ENCODE measurements around the gene BABAM2. TPM values are rescaled to one million over a fixed set of nuclear protein-coding genes. Genes with fewer than 3 reads are reported as not detected.

The BABAM2 gene
- total and polyA plus RNA-seq, 10 of the 15 experiments (the other 5 are each of a cell fraction or from before 2014, with no cell fraction given), result 30.7 to 59.9 (median 44.5) TPM

DNA sequence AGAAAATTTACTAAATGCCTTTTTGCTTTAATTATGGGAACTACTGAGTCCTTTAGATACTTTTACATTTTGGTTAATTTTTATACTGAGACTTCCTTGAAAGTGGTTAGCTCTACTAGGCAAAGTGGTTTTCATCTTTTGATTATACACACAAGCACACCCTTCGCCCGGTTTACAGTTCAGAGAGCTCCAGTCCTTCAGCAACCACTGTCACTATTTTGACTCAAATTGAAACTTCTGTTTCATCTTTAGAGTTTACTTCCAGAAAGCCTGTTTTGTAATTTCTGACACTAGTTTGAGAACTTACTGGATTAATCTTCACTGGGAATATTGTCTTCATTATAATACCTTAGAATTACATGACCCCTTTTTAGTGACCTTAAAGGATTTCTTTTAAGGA lies 361.8 kb downstream of the BABAM2 start (continued):
- TF ChIP-seq, protein P1, sequence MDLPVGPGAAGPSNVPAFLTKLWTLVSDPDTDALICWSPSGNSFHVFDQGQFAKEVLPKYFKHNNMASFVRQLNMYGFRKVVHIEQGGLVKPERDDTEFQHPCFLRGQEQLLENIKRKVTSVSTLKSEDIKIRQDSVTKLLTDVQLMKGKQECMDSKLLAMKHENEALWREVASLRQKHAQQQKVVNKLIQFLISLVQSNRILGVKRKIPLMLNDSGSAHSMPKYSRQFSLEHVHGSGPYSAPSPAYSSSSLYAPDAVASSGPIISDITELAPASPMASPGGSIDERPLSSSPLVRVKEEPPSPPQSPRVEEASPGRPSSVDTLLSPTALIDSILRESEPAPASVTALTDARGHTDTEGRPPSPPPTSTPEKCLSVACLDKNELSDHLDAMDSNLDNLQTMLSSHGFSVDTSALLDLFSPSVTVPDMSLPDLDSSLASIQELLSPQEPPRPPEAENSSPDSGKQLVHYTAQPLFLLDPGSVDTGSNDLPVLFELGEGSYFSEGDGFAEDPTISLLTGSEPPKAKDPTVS (IDR thresholded peaks at IDR 0.05; ENCODE audit: low read depth, low read length), result no peak
- TF ChIP-seq, protein P2, sequence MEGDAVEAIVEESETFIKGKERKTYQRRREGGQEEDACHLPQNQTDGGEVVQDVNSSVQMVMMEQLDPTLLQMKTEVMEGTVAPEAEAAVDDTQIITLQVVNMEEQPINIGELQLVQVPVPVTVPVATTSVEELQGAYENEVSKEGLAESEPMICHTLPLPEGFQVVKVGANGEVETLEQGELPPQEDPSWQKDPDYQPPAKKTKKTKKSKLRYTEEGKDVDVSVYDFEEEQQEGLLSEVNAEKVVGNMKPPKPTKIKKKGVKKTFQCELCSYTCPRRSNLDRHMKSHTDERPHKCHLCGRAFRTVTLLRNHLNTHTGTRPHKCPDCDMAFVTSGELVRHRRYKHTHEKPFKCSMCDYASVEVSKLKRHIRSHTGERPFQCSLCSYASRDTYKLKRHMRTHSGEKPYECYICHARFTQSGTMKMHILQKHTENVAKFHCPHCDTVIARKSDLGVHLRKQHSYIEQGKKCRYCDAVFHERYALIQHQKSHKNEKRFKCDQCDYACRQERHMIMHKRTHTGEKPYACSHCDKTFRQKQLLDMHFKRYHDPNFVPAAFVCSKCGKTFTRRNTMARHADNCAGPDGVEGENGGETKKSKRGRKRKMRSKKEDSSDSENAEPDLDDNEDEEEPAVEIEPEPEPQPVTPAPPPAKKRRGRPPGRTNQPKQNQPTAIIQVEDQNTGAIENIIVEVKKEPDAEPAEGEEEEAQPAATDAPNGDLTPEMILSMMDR (IDR thresholded peaks at IDR 0.05 in 2 of 3, conservative IDR thresholded peaks at IDR 0.05 in 1 of 3; ENCODE audit: control insufficient read depth in 2 of 3, extremely low read depth in 1 of 3, insufficient read depth in 1 of 3, low read depth in 3 of 3, low read length in 3 of 3), result no peak
- TF ChIP-seq CHD1 (IDR thresholded peaks at IDR 0.05; ENCODE audit: low read depth, low read length) (no peak), TARDBP (IDR thresholded peaks at IDR 0.05; ENCODE audit: borderline replicate concordance) (no peak), HCFC1 (IDR thresholded peaks at IDR 0.05; ENCODE audit: low read length) (no peak), CHD4 (IDR thresholded peaks at IDR 0.05) (no peak), CBX5 (IDR thresholded peaks at IDR 0.05; ENCODE audit: low read depth) (no peak), TBL1XR1 (IDR thresholded peaks at IDR 0.05; ENCODE audit: low read depth, low read length) (no peak), DPF2 (IDR thresholded peaks at IDR 0.05) (0 out of 2 replicates have a peak, but pooled peaks have one; percentile 33), NFYA (IDR thresholded peaks at IDR 0.05; ENCODE audit: borderline replicate concordance, low read depth, low read length) (no peak), CEBPB (IDR thresholded peaks at IDR 0.05; ENCODE audit: borderline replicate concordance in 1 of 2, low read depth in 2 of 2, low read length in 2 of 2) (peak in 1 of 2 experiments; percentile 31; a peak in 1 of 4 replicates), SREBF2 (IDR thresholded peaks at IDR 0.05; ENCODE audit: low read length) (no peak), CREM (IDR thresholded peaks at IDR 0.05; ENCODE audit: low read depth) (0 out of 2 replicates have a peak, but pooled peaks have one; percentile 27), NR2C2 (IDR thresholded peaks at IDR 0.05; ENCODE audit: borderline replicate concordance, control insufficient read depth, insufficient read length, low read depth) (no peak), ZBED1 (IDR thresholded peaks at IDR 0.05; ENCODE audit: borderline replicate concordance) (no peak), YY1 (IDR thresholded peaks at IDR 0.05; ENCODE audit: low read depth, low read length) (no peak), ZZZ3 (IDR thresholded peaks at IDR 0.05; ENCODE audit: control insufficient read depth, insufficient read length, low read depth) (no peak), PAX5 (IDR thresholded peaks at IDR 0.05; ENCODE audit: borderline replicate concordance, low read depth, low read length) (no peak), POLR2A (IDR thresholded peaks at IDR 0.05; ENCODE audit: low read depth, low read length) (no peak), ASH2L (IDR thresholded peaks at IDR 0.05; ENCODE audit: borderline replicate concordance, low read depth) (no peak), JUNB (IDR thresholded peaks at IDR 0.05) (peak; percentile 92), MTA2 (IDR thresholded peaks at IDR 0.05; ENCODE audit: low read depth) (peak; percentile 50; the same call in 1 of the 2 replicates), ZSCAN29 (IDR thresholded peaks at IDR 0.05) (no peak), YBX1 (IDR thresholded peaks at IDR 0.05) (no peak), SIN3A (IDR thresholded peaks at IDR 0.05; ENCODE audit: low read depth, low read length) (no peak), RBBP5 (conservative IDR thresholded peaks at IDR 0.05) (no peak), NFXL1 (IDR thresholded peaks at IDR 0.05; ENCODE audit: borderline replicate concordance) (no peak), ESRRA (IDR thresholded peaks at IDR 0.05; ENCODE audit: low read length) (no peak)
- TF ChIP-seq, protein P3, sequence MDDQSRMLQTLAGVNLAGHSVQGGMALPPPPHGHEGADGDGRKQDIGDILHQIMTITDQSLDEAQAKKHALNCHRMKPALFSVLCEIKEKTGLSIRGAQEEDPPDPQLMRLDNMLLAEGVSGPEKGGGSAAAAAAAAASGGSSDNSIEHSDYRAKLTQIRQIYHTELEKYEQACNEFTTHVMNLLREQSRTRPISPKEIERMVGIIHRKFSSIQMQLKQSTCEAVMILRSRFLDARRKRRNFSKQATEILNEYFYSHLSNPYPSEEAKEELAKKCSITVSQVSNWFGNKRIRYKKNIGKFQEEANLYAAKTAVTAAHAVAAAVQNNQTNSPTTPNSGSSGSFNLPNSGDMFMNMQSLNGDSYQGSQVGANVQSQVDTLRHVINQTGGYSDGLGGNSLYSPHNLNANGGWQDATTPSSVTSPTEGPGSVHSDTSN (IDR thresholded peaks at IDR 0.05; ENCODE audit: insufficient replicate concordance, low read depth, low read length), result no peak
- TF ChIP-seq, protein P4, sequence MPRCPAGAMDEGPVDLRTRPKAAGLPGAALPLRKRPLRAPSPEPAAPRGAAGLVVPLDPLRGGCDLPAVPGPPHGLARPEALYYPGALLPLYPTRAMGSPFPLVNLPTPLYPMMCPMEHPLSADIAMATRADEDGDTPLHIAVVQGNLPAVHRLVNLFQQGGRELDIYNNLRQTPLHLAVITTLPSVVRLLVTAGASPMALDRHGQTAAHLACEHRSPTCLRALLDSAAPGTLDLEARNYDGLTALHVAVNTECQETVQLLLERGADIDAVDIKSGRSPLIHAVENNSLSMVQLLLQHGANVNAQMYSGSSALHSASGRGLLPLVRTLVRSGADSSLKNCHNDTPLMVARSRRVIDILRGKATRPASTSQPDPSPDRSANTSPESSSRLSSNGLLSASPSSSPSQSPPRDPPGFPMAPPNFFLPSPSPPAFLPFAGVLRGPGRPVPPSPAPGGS (IDR thresholded peaks at IDR 0.05; ENCODE audit: borderline replicate concordance, insufficient read depth, low read depth, low read length, poor library complexity, severe bottlenecking), result no peak
